ENCODE results near the gene MOB2. TPM values are rescaled to one million over a fixed set of nuclear protein-coding genes. Genes with fewer than 3 reads are reported as not detected.

MOB2 gene
- total RNA-seq, 1 donor from 2014 or later: 38.6 TPM

GRCh38 chr11:1442163-1442562, 44.4 kb downstream of the MOB2 start:
- Mint-ChIP-seq H3K4me1 (ENCODE audit: unreplicated experiment) (no peaks in the 10 kb centered on the region), H3K9me3 (ENCODE audit: unreplicated experiment) (no peaks in the 10 kb centered on the region), H3K27me3 (ENCODE audit: unreplicated experiment) (no peaks in the 10 kb centered on the region), H3K4me3 (ENCODE audit: unreplicated experiment) (no peak overlapping the region), H3K36me3 (ENCODE audit: unreplicated experiment) (no peaks in the 10 kb centered on the region), H3K27ac (ENCODE audit: unreplicated experiment) (no peak overlapping the region)
- TF ChIP-seq, protein P1, sequence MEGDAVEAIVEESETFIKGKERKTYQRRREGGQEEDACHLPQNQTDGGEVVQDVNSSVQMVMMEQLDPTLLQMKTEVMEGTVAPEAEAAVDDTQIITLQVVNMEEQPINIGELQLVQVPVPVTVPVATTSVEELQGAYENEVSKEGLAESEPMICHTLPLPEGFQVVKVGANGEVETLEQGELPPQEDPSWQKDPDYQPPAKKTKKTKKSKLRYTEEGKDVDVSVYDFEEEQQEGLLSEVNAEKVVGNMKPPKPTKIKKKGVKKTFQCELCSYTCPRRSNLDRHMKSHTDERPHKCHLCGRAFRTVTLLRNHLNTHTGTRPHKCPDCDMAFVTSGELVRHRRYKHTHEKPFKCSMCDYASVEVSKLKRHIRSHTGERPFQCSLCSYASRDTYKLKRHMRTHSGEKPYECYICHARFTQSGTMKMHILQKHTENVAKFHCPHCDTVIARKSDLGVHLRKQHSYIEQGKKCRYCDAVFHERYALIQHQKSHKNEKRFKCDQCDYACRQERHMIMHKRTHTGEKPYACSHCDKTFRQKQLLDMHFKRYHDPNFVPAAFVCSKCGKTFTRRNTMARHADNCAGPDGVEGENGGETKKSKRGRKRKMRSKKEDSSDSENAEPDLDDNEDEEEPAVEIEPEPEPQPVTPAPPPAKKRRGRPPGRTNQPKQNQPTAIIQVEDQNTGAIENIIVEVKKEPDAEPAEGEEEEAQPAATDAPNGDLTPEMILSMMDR (IDR thresholded peaks at IDR 0.05): no peak
- DNase-seq (ENCODE audit: extremely low spot score, unreplicated experiment): no peak

GRCh38 chr11:1440496-1440895, 46.1 kb downstream of the MOB2 start:
- Mint-ChIP-seq H3K27ac (ENCODE audit: unreplicated experiment) (no peak overlapping the region), H3K4me1 (ENCODE audit: unreplicated experiment) (no peaks in the 10 kb centered on the region), H3K9me3 (ENCODE audit: unreplicated experiment) (no peaks in the 10 kb centered on the region), H3K4me3 (ENCODE audit: unreplicated experiment) (no peak overlapping the region), H3K27me3 (ENCODE audit: unreplicated experiment) (no peaks in the 10 kb centered on the region), H3K36me3 (ENCODE audit: unreplicated experiment) (no peaks in the 10 kb centered on the region)
- TF ChIP-seq, protein P1 (IDR thresholded peaks at IDR 0.05): no peak
- no peak for DNase-seq (ENCODE audit: extremely low spot score, unreplicated experiment)

- H3K4me1 Mint-ChIP-seq (ENCODE audit: unreplicated experiment): no peaks in the 10 kb centered on the region
- H3K27ac Mint-ChIP-seq (ENCODE audit: unreplicated experiment): no peak overlapping the region
- no peak overlapping the region for H3K4me3 Mint-ChIP-seq (ENCODE audit: unreplicated experiment)
- no peaks in the 10 kb centered on the region for H3K9me3 Mint-ChIP-seq (ENCODE audit: unreplicated experiment)
- H3K36me3 Mint-ChIP-seq (ENCODE audit: unreplicated experiment): no peaks in the 10 kb centered on the region
- H3K27me3 Mint-ChIP-seq (ENCODE audit: unreplicated experiment): no peaks in the 10 kb centered on the region
- no peak for DNase-seq (ENCODE audit: extremely low spot score, unreplicated experiment)
- TF ChIP-seq, protein P1 (IDR thresholded peaks at IDR 0.05): no peak
These were observed 46.5 kb downstream of the MOB2 start for GRCh38 chr11:1440066-1440465.

- Mint-ChIP-seq H3K9me3 (ENCODE audit: unreplicated experiment) (no peaks in the 10 kb centered on the region), H3K36me3 (ENCODE audit: unreplicated experiment) (no peaks in the 10 kb centered on the region), H3K27me3 (ENCODE audit: unreplicated experiment) (no peaks in the 10 kb centered on the region), H3K4me1 (ENCODE audit: unreplicated experiment) (no peaks in the 10 kb centered on the region), H3K27ac (ENCODE audit: unreplicated experiment) (no peak overlapping the region), H3K4me3 (ENCODE audit: unreplicated experiment) (no peak overlapping the region)
- DNase-seq (ENCODE audit: extremely low spot score, unreplicated experiment): no peak
- TF ChIP-seq, protein P1 (IDR thresholded peaks at IDR 0.05): no peak
These were observed 47.2 kb downstream of the MOB2 start for GRCh38 chr11:1439341-1439740.

DNA sequence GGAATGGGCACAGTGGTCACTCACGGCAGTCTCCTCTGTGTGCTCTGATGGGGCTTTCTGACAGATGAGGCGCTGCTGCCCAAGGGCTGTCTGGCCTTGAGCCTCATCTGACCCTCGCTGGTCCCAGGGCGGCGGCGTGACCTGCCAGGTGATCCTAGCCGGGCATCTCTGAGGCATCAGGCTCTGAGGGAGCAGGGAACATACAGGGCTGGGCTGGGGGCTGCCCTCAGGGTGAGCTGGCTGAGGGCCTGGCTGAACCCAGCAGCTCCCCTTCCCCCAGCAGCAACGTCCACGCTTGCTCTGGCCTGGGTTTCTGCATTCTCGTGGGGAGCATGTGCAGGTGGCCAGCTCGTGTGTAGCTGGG, 47.6 kb downstream of the MOB2 start:
- Mint-ChIP-seq H3K27me3 (ENCODE audit: unreplicated experiment) (no peaks in the 10 kb centered on the region), H3K36me3 (ENCODE audit: unreplicated experiment) (no peaks in the 10 kb centered on the region), H3K9me3 (ENCODE audit: unreplicated experiment) (no peaks in the 10 kb centered on the region), H3K4me1 (ENCODE audit: unreplicated experiment) (no peaks in the 10 kb centered on the region), H3K27ac (ENCODE audit: unreplicated experiment) (no peak overlapping the region), H3K4me3 (ENCODE audit: unreplicated experiment) (no peak overlapping the region)
- TF ChIP-seq, protein P1 (IDR thresholded peaks at IDR 0.05): no peak
- no peak for DNase-seq (ENCODE audit: extremely low spot score, unreplicated experiment)
